GM10248 (cell line): Measurements from ENCODE around the gene RPS6KA6.

Experiments
- CTCF ChIA-PET: fragments of 300-600 bp; sonication (Branson Sonifier 250); formaldehyde crosslinking; extraction: SDS; loops from one replicate; lab custom pipeline; 2021; ENCODE audit warnings: antibody characterized with exemption; lab: Yijun Ruan, JAX
- POLR2A ChIA-PET: fragments of 350-650 bp; sonication (Branson Sonifier 250); formaldehyde crosslinking; extraction: SDS; loops from one replicate; lab custom pipeline; 2020; ENCODE audit warnings: antibody characterized with exemption; lab: Yijun Ruan, JAX
- DNase-seq: peaks from one replicate; pipeline ENCODE4 v3.0.0; 2012; ENCODE audit errors: extremely low spot score
- CTCF ChIP-seq: IDR thresholded peaks from 2 replicates; pipeline ENCODE4 v1.5.1; 2012; ENCODE audit warnings: mild to moderate bottlenecking, low read depth; ENCODE audit errors: extremely low read depth, missing control alignments, control extremely low read depth

RPS6KA6 gene

DNA sequence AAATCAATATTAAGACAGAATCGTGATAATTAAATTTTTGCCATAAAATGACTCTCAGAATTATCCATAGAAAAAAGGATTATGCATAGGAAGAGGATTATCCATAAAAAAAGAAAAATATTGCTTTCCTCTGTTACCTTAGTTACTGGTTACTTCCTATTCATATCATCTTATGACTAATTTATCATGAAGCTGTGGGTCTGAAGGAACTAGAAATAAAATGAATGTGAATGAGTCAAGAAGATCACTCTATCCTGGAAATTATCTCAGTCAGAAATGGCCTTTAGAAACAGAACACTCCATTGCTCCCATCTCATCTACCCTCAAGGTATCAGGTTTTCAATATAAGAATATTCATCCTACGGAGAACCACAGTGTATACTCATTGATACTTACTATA, 19.4 kb downstream of the RPS6KA6 start:
- TF ChIP-seq CTCF: no peak
- ChIA-PET CTCF (no interaction called here), POLR2A (no interaction called here)
- DNase-seq: no peak

GRCh38 chrX:84168095-84168494, 19.9 kb downstream of the RPS6KA6 start:
- ChIA-PET POLR2A (no interaction called here), CTCF (no interaction called here)
- no peak for TF ChIP-seq CTCF
- no peak for DNase-seq

GRCh38 chrX:84165711-84166110, 22.3 kb downstream of the RPS6KA6 start:
- DNase-seq: no peak
- ChIA-PET CTCF (no interaction called here), POLR2A (no interaction called here)
- TF ChIP-seq CTCF: no peak

DNA sequence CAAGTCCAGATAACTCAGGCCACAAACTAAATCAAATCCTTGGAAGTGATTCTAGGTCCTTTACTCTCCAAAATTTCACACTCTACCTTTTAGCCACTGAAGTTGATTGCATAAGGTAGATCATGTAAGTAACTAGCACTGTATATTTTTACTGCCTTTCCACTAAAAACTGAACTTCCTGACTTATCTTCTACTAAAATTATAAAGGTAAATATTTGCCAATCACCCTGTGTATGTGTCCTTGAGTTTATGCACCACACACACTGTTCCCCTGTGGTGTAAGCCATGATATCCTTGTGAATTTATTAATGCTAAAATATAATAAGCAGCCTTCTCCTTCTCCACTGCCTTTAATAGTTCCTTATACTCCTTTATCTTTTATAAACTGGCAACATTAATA, 25.6 kb downstream of the RPS6KA6 start:
- no peak for TF ChIP-seq CTCF
- POLR2A ChIA-PET: no interaction called here
- DNase-seq: no peak
- CTCF ChIA-PET: no interaction called here

DNA sequence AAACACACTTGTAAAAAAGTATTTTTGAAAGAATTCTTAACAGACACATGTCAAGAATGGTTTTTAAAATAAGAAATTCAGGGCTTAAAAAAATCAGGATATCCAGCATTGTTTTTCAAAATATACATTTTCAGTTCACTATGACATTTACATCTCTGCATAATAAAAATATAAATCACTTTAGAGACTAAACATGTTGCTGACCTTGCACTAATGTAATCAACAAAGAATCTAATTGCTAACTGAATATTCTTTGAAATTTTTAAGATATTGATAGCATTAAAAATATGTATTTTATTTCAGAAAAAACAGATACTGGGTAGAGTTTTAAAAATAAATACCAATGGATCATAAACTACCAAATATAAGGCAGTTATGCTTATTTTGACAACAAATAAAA, 26.4 kb downstream of the RPS6KA6 start:
- CTCF ChIA-PET: no interaction called here
- POLR2A ChIA-PET: no interaction called here
- no peak for TF ChIP-seq CTCF
- no peak for DNase-seq

DNA sequence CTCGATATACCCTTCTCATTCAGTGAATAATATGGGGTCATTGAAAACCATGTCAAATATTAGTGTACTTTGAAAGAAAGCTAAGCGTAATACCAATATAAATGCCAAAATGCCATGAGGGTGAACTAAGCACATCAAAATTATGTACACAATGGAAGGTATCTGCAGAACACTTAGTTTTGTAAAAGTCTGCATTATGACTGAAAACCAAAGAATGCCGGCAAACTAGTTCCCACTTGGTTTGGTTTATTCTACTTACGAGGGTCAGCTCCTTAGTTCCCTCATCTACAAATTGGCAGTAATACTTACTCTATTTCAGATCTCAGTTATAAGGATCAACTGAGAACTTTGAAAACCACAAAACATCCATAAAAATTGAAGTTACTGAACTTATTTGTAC, 27.3 kb downstream of the RPS6KA6 start:
- no peak for TF ChIP-seq CTCF
- DNase-seq: no peak
- ChIA-PET POLR2A (no interaction called here), CTCF (no interaction called here)

GRCh38 chrX:84156821-84157220, 31.2 kb downstream of the RPS6KA6 start:
- DNase-seq: no peak
- no peak for TF ChIP-seq CTCF
- POLR2A ChIA-PET: no interaction called here
- CTCF ChIA-PET: no interaction called here
